ENCODE data around the gene MC3R. TPM values are rescaled to one million over a fixed set of nuclear protein-coding genes. Genes with fewer than 3 reads are reported as not detected.

MC3R gene
- total and polyA plus RNA-seq, 2 donors (not counting 1 experiment from before 2014, with no cell fraction given): not detected

- no peaks in the 10 kb centered on the region for H3K36me3 ChIP-seq (ENCODE audit: control insufficient read depth, insufficient read depth, low read length)
- no peaks in the 10 kb centered on the region for H3K79me2 ChIP-seq (ENCODE audit: control insufficient read depth, insufficient read depth, low read length)
- no peak overlapping the region for H3K4me2 ChIP-seq (ENCODE audit: extremely low read depth, insufficient read depth, low read length)
- H4K20me1 ChIP-seq (ENCODE audit: control insufficient read depth, extremely low read depth, insufficient read depth, low read length): no peaks in the 10 kb centered on the region
- H3K4me1 ChIP-seq (ENCODE audit: control insufficient read depth, extremely low read depth, insufficient read depth, low read length): no peaks in the 10 kb centered on the region
- no peaks in the 10 kb centered on the region for H3K9me3 ChIP-seq (ENCODE audit: control insufficient read depth, insufficient read depth, low read depth, low read length)
- H3K9ac ChIP-seq (ENCODE audit: insufficient read depth, low read length): no peak overlapping the region
- no peaks in the 10 kb centered on the region for H3K27me3 ChIP-seq (ENCODE audit: control insufficient read depth, insufficient read depth, low read length)
- H3K4me3 ChIP-seq (replicated peaks in 1 of 4; ENCODE audit: control extremely low read depth in 1 of 4, insufficient read depth in 1 of 4, low read depth in 3 of 4, low read length in 4 of 4): no peak overlapping the region
- no peak overlapping the region for H3K27ac ChIP-seq (ENCODE audit: insufficient read depth, low read length)
- no peak for DNase-seq (ENCODE audit: low read depth in 2 of 2)
- H2AFZ ChIP-seq (ENCODE audit: low read length): no peak overlapping the region
- no peak for TF ChIP-seq CTCF (conservative IDR thresholded peaks at IDR 0.05 in 1 of 2, IDR thresholded peaks at IDR 0.05 in 1 of 2; ENCODE audit: low read depth in 1 of 2, low read length in 2 of 2)
- TF ChIP-seq EZH2 (IDR thresholded peaks at IDR 0.05; ENCODE audit: low read length, missing control alignments): no peak
Measured at GRCh38 chr20:56208121-56208520, 40.4 kb upstream of the MC3R start.

- no peak overlapping the region for H3K9ac ChIP-seq (ENCODE audit: insufficient read depth, low read length)
- no peaks in the 10 kb centered on the region for H3K27me3 ChIP-seq (ENCODE audit: control insufficient read depth, insufficient read depth, low read length)
Measured at GRCh38 chr20:56211051-56211450, 37.5 kb upstream of the MC3R start.

GRCh38 chr20:56212091-56212490 is 36.4 kb upstream of the MC3R start:
- H3K9ac ChIP-seq (ENCODE audit: insufficient read depth, low read length): no peak overlapping the region
- H3K27ac ChIP-seq (ENCODE audit: insufficient read depth, low read length): no peak overlapping the region
- no peaks in the 10 kb centered on the region for H3K36me3 ChIP-seq (ENCODE audit: control insufficient read depth, insufficient read depth, low read length)
- DNase-seq (ENCODE audit: low read depth in 2 of 2): no peak
- no peak overlapping the region for H3K4me3 ChIP-seq (replicated peaks in 1 of 4; ENCODE audit: control extremely low read depth in 1 of 4, insufficient read depth in 1 of 4, low read depth in 3 of 4, low read length in 4 of 4)
- no peaks in the 10 kb centered on the region for H3K27me3 ChIP-seq (ENCODE audit: control insufficient read depth, insufficient read depth, low read length)
- no peaks in the 10 kb centered on the region for H3K9me3 ChIP-seq (ENCODE audit: control insufficient read depth, insufficient read depth, low read depth, low read length)
- no peak overlapping the region for H3K4me2 ChIP-seq (ENCODE audit: extremely low read depth, insufficient read depth, low read length)
- H3K4me1 ChIP-seq (ENCODE audit: control insufficient read depth, extremely low read depth, insufficient read depth, low read length): no peaks in the 10 kb centered on the region
- TF ChIP-seq EZH2 (IDR thresholded peaks at IDR 0.05; ENCODE audit: low read length, missing control alignments) (no peak), CTCF (conservative IDR thresholded peaks at IDR 0.05 in 1 of 2, IDR thresholded peaks at IDR 0.05 in 1 of 2; ENCODE audit: low read depth in 1 of 2, low read length in 2 of 2) (no peak)
- no peaks in the 10 kb centered on the region for H3K79me2 ChIP-seq (ENCODE audit: control insufficient read depth, insufficient read depth, low read length)
- H4K20me1 ChIP-seq (ENCODE audit: control insufficient read depth, extremely low read depth, insufficient read depth, low read length): no peaks in the 10 kb centered on the region
- no peak overlapping the region for H2AFZ ChIP-seq (ENCODE audit: low read length)

More at GRCh38 chr20:56211051-56211450, 37.5 kb upstream of the MC3R start:
- H3K4me2 ChIP-seq (ENCODE audit: extremely low read depth, insufficient read depth, low read length): no peak overlapping the region
- TF ChIP-seq CTCF (conservative IDR thresholded peaks at IDR 0.05 in 1 of 2, IDR thresholded peaks at IDR 0.05 in 1 of 2; ENCODE audit: low read depth in 1 of 2, low read length in 2 of 2) (no peak), EZH2 (IDR thresholded peaks at IDR 0.05; ENCODE audit: low read length, missing control alignments) (no peak)
- H3K4me1 ChIP-seq (ENCODE audit: control insufficient read depth, extremely low read depth, insufficient read depth, low read length): no peaks in the 10 kb centered on the region
- no peaks in the 10 kb centered on the region for H4K20me1 ChIP-seq (ENCODE audit: control insufficient read depth, extremely low read depth, insufficient read depth, low read length)
- no peak overlapping the region for H2AFZ ChIP-seq (ENCODE audit: low read length)
- H3K9me3 ChIP-seq (ENCODE audit: control insufficient read depth, insufficient read depth, low read depth, low read length): no peaks in the 10 kb centered on the region
- no peaks in the 10 kb centered on the region for H3K36me3 ChIP-seq (ENCODE audit: control insufficient read depth, insufficient read depth, low read length)
- no peak for DNase-seq (ENCODE audit: low read depth in 2 of 2)
- H3K27ac ChIP-seq (ENCODE audit: insufficient read depth, low read length): no peak overlapping the region
- no peaks in the 10 kb centered on the region for H3K79me2 ChIP-seq (ENCODE audit: control insufficient read depth, insufficient read depth, low read length)
- no peak overlapping the region for H3K4me3 ChIP-seq (replicated peaks in 1 of 4; ENCODE audit: control extremely low read depth in 1 of 4, insufficient read depth in 1 of 4, low read depth in 3 of 4, low read length in 4 of 4)
